ENCODE results near the gene LRRC25.
"Not testable (repeated sequence)": the region's sequence is repeated elsewhere in the genome, so short reads cannot be mapped to it uniquely, and the experiment has no call there.

Gene LRRC25

GRCh38 chr19:18424122-18424889, 26.9 kb upstream of the LRRC25 start:
- DNase-seq, result no peak

GRCh38 chr19:18423258-18424020, 26.0 kb upstream of the LRRC25 start:
- DNase-seq, result no peak

- DNase-seq, result no peak
These were observed 25.2 kb upstream of the LRRC25 start for GRCh38 chr19:18422530-18423191.

- no peak for DNase-seq
These were observed 24.0 kb upstream of the LRRC25 start for GRCh38 chr19:18421371-18421959.

- DNase-seq, result no peak
These were observed 23.5 kb upstream of the LRRC25 start for GRCh38 chr19:18420930-18421329.

- peak in 1 of 2 experiments; percentile 41 for DNase-seq
These were observed 22.5 kb upstream of the LRRC25 start for GRCh38 chr19:18419699-18420460.

- peak; percentile 48 to 49 for DNase-seq
These were observed 21.8 kb upstream of the LRRC25 start, which contains the start of gene SSBP4 for GRCh38 chr19:18419195-18419698. SSBP4 (plus strand) TSS chr19:18419398; CDS start chr19:18419649, 251 bp downstream.

GRCh38 chr19:18418483-18419194, 21.2 kb upstream of the LRRC25 start:
- DNase-seq, result no peak

- DNase-seq, result no peak
These were observed 20.6 kb upstream of the LRRC25 start for GRCh38 chr19:18418029-18418482.

GRCh38 chr19:18417250-18418028, 20.0 kb upstream of the LRRC25 start:
- no peak for DNase-seq

- DNase-seq, result peak; percentile 45 to 54
These were observed 19.4 kb upstream of the LRRC25 start for GRCh38 chr19:18416778-18417249.

- DNase-seq, result no peak
These were observed 17.9 kb upstream of the LRRC25 start for GRCh38 chr19:18415178-18415867.

GRCh38 chr19:18414504-18415177, 17.2 kb upstream of the LRRC25 start:
- no peak for DNase-seq

- no peak for DNase-seq
These were observed 15.3 kb upstream of the LRRC25 start for GRCh38 chr19:18412610-18413239.

GRCh38 chr19:18408053-18408476, 10.6 kb upstream of the LRRC25 start:
- DNase-seq, result no peak

GRCh38 chr19:18406749-18407148, 9.3 kb upstream of the LRRC25 start:
- no peak for DNase-seq

GRCh38 chr19:18405754-18406153, 8.3 kb upstream of the LRRC25 start:
- not testable (repeated sequence) for DNase-seq

- DNase-seq, result not testable (repeated sequence)
These were observed 5.2 kb upstream of the LRRC25 start for GRCh38 chr19:18402455-18403248.
